Daoy (cell line): ENCODE data around the gene MYMK. TPM values are rescaled to one million over a fixed set of nuclear protein-coding genes. Genes with fewer than 3 reads are reported as not detected.
A peak's percentile ranks its signal among the peaks of the same experiment; 100 is the strongest.

Source experiments
- DNase-seq: peaks from one replicate; pipeline ENCODE4 v3.0.0-alpha.2; 2015; ENCODE audit warnings: low read depth
- total RNA-seq: library from RNA; depleted of rRNA; stranded (reverse); fragments of >200 nt; shearing (Covaris generic); gene quantifications from 2 replicates; pipeline ENCODE4 v1.2.3, GENCODE V29; 2014

The MYMK gene
- total RNA-seq, 1 experiment from 2014 or later = not detected

DNA sequence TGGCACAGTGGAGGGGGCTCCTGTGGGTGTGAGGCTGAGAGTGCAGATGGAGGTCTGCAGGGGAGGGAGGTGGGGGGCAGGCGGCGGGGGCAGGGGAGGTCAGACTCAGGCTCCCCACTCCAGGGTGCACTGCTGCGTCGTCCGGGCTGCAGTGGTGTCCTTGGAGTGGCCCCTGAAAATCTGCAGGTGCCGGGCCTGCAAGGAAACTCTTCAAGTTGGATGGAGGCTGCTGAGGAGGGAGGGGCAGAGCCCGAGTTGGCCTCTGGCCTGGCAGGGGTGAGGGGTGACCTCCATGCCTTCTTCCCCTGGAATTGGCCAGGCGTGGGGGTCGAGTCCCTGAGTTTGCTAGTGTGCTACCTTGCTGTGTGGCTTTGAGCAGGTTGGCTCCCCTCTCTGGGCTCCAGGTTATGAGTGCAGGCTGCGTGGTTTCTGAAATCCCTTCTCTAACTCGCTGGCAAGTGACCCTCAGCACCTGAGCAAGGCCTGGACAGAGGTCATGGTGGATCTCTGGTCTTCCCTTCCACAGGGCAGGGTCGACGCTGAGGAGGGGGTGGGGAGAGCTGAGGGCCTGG, 10.6 kb upstream of the MYMK start:
- no peak for DNase-seq

DNA sequence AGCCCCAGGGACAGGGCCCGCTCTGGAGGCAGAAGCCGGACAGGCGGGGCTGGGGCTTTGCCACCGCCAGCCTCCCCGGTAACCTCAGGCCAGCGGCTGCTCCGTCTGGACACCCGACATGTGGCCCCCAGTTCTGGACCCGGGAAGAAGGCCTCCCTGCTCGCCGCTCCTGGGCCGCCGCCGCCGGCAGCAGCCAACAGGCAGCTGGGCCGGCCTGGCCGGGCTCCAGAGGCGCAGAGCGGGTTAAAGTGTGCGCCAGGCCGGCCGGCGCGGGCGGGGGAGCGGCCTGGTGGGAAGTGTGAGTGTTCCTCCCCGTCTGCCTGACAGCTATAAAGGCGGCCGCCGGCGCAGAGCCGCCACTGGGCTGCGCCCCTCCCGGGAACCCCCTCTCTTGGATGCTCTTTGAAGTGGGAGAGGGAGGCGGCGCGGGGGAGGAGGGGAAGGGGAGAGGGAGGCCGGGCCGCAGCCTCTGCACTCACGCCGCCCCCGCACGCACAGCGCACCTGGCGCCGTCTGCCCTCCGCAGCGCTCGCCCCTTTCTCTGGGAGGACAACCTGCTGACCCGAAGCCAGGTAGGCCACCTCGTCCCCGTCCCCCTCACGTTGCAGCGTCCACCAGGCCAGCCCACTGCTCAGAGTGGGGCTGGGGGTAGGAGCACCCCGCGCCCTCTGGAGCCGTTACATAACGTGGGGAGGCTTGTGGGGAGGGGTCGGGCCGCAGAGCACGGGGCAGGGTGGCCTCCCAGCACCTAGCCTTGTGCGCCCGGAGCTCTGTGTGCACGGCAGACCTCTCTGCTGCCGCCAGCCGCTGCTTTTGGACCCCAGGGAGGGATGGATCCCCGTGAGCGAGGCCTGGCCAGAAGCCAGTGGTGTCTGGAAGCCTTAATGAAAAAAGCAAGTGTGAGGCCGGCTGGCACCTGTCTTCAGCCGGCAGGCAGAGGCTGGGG, 9.9 kb upstream of the MYMK start, which contains the start of gene ADAMTSL2:
Gene ADAMTSL2 (plus strand): TSS at position 359 of the 946 bp plus-strand sequence. CDS start 2,009 bp downstream, outside the sequence.
- DNase-seq = peak; percentile 77

DNA sequence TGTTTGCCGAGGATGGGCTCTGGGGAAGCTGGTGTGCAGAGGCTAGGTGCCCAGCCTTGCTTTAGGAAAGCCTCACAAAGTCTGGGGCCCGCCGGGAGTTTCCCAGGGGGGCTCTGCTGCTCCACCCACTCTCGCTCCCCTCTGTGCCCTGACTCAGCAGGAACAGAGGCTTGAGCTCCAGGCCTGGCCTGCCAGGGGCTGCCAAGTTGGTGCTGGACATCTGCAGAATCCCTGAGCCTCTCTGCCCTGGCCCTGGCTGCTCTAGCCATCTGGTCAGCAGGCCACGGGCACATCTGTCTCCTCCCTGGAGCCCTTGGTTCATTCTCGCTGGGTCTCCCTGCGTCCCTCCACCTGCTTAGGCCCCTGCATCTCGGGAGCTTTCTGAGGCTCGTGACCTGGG, 9.1 kb upstream of the MYMK start:
- no peak for DNase-seq

DNA sequence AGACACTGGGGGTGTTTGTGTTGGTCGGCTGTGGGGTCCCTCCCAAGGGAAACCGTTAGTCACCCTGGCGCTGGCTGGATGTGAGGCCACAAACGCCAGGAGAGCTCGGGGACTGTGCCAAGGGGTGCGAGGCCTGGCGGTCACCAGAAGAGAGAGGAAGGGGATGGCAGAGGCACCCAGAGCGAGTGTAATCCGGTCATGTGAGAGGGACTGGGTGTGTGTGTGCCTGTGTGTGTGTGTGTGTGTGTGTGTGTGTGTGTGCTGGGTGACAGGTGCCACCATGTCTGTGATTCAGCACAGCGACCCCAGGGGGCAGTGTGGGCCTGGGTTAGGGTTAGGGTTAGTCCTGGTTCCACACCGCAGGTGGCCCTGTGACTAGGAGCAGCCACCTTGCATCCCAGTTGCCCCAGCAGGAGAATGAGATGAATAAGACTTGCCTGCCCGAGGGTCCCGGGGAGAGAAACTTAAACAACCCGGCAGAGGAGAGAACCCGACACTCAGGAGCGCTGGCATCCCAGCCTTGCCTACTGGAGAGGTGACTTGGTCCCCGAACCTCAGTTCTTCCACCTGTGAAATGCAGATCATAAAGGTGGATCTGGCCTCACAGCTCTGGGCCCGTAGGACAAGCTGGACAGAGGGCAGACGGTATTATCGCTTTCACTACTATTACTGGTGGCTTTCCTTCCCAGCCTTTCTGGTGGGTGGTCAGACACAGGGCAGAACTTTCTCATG, 8.3 kb upstream of the MYMK start:
- DNase-seq = peak; percentile 82

DNA sequence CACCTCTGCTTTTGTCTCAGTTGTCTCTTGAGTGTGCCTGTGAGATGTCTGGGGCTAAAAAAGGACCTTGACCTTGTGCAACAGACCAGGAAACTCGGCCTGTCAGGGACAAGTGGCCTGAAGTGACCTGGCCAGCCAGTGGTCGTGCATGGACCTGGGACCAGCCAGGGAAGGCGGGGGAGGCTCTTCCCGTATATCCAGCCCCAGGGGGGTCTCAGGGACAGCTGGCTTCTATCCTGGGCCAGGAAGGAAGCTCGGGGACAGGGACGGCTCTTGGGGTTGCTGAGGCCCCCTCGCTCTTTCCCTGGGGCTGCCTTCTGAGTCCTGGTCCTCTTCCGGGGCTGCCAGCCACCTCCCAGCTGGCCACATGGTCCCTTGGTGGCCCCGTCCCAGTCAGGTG, 6.5 kb upstream of the MYMK start:
- no peak for DNase-seq

DNA sequence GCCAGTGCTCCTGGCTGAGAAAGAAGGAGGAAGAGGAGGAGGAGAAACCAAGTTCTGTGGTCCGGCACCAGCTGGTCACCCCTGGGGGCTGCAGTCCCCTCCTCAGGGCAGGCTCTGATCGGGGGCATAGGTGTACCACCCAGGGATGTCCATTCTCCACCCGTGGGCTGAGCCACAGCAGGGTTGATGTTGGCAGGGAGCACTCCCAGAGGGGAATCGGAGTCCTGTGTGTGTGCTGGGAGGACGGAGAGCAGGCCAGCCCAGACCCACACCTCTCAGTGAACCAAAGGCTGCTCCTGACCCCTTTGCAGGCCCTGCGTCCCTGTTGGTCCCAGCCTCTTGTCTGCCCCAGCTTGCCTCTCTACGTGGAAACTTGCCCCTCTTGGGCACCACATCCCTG, 5.1 kb upstream of the MYMK start:
- no peak for DNase-seq

DNA sequence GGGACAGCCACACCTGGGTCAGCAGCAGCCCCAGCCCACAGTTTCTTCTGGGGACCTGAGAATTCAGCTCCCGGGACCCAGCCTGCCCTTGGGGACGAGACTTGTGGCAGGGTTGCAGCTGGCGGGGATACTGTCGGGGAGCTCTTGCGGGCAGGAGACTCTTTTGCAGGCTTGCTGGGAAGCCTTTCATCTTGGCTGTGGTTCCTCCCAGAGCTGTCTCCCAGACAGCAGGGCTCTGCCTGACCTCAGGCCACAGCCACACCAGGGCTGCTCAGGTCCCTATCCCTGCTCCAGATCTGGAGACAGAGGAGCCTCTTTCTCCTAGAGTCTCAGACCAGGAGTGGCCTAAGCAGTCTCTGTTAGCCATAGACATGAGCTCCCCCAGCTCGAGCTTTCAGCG, 4.7 kb upstream of the MYMK start:
- DNase-seq = no peak

DNA sequence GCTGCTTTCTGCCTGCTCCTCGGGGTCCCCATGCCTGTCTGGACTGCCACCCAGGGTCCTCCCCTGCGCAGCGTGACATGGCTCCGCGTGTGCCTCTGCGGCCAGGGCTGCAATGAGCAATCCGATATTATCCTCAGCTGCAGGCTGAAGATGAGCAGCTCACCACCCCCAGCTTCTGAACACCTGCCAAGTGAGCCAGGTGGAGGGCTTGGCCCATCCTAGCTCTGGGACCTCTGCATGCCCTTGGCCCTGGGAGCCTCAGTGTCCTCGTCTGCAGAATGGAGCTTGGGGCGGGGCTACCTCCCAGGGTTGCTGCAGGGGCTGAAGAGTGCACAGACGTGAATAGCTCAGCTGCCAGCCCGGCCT, 4.1 kb upstream of the MYMK start:
- no peak for DNase-seq

DNA sequence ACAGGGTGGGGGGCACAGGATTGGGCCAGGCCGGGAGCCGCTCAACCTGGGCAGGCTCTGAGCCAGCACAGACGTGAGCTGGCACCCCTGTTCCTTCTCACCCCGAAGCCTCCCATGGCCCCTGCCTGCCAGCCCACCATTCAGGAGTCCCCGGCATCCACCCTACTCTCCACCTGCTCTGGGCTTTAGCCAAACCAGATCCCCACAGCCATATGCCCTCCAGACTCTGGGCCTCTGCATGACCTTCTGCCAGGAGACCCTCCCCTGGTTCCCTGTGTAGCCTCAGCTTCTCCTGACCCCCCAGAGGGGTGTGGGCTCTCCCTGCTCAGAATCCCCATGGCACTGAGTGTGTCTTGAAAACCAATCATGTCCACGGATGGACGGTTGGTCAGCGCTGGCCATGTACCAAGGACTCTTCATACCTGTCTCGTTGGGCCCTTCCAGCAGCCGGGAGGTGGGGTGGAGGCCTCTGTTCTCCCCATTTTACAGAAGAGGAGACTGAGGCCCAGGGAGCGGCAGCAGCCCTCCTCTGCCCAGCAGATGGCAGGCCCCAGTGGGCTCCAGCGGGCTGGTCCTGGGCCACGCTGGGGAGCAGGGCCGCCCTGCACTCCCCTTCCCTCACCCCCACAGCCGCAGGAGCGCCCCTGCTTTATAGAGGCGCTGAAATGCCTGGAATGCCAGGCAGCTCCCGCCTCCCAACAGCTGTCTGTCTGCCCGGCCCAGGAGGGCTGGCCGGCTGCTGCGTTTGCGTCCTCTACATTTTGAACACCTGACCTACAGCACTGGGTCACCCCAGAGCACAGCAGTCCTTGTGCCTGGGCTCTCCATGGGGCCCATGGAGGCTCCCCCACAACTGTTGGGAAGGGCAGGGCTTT, 3.5 kb upstream of the MYMK start:
- DNase-seq = no peak

DNA sequence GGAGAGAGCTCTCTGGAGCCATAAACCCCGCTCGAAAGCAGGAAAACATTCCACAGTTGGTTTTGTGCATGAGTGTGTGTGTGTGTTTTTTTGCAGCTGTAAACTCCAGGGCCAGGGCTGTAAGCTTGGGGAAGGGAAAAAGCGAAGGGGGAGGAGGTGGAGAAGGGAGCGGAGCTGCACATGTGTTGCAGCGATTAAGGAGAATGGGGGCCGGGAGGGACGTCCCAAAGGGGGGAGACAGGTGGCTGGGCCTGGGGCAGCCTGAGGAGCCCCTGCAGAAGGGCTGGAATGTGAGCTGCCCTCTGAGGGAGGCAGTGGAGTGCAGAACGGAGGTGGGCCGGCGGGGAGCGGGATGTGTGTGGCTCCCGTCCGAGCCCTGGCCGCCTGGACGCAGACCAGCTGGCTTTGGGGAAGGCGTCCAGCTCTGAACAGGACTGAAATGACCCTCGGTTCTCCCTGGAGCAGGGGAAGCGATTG, 2.7 kb upstream of the MYMK start:
- DNase-seq = no peak

DNA sequence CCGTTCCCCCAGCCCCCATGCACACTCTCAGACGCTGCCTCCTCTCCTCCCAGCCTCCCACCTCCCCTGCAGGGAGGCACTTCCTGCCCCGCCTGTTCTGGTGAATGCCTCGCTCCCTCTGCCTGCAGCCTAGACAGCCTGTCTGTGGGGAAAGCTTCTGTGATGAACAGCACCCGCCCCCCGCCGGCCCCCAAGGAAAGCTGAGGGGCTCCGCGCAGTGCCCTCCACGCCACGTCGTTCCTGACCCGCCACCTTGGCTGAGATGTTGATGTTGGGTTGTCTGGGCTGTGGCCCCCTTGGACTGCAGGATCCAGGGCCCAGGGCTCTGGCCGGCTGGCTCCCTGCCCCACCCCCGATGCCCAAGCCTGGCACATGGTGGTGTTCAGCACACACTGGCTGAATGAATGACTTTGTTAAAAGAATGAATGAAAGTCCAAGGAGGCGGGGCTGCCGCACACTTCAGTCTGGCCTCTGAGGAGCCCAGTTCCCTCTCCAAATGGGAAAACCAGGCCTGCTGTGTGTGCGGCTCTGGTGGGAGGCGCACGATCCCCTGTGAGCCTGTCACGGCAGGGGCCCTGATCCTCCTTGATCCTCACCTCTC, 2.1 kb upstream of the MYMK start:
- DNase-seq = peak; percentile 59

DNA sequence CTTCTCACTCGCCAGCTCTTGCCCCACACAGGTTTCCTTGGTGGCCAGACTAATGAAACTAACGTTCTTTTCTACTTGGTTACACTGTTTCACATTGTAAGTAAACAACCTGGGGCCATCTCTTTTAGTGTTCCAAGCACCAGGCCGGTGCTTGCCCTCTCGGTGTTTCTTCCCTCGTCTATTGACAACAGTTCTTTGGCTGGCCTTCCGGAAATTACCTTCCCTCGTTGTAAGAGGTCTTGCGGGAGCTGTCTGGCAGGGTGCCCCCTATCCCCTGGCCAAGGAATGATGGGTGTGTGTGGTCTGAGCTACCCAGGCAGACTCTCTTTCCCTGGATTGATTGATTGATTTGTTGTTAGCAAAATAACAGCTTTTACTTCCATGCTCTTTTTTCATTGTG, 918 bp upstream of the MYMK start:
- no peak for DNase-seq

DNA sequence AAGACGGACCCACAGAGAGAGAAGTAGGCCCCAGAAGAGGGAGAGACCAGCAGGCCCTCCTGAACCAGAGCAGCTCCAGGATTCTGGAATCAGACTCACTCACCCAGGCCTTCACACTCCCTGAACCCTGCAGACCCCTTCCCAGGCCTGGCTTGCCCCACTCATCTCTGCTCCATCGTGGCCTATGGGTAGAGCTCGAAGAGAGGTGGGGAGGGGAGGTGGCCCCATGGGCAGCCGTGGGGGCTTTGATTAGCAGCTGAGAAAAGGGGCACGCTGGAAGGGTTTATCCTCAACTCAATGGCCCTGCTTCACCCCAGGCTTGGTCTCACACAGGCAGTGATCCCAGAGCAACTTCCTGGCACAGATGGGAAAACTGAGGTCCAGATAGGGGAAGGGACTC, 613 bp downstream of the MYMK start:
- no peak for DNase-seq

DNA sequence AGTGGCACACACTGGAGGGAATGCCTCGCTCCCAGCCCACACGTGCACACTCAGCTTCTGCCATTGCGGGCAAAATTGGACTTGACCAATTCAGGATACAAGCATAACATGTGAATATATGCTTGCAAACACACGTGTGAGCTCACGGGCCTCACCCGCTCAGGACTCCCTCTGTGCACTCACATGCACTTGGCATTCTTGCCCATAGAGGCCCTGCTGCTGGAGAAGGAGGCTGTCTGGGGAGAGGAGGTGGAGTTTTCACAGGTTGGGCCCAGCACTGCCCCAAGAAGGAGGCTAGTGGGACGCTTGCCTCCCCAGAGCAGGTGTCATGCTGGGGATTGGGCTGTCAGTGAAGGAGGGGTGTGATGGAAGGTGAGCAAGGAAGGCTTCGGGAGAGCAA, 1.7 kb downstream of the MYMK start:
- DNase-seq = no peak

DNA sequence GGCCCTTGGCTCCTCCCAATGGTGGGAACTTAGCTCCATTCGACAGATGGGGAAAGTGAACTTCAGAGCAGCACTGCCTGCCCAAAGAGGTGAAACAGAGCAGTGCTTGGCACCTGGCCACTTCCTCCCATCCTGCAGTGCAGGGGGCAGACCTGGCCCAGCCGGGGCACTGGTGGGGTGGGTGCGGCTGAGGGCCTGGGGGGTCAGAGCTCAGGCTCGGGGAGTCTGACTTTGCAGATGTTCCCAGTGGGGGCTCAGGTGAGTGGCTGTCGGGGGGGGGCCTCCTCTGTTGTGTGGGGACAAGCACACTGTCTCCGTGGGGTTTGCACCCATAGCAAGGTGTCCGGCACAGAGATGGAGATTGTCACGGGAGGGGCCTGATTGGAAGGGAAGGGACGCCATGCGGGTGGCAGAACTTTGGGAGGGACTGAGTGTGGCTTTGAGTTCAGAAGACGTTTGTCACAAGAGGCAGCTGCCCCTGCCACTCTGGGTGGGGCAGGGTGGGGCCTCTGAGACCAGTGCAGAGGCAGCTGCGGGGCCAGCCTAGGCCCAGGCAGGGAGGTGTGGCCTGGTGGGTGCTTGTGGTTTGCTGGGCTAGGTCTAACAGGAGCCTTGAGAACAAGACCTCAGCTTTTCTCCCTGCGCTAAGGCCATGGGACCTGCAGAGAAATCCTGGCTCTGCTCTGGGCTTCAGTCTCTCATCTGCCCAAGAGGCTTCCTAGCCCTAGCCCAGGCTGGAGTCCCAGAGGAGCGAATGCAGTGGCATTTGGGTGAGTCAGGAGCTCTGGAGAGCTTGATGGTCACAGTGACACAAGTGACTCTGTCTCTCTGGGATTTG, 2.5 kb downstream of the MYMK start:
- no peak for DNase-seq

DNA sequence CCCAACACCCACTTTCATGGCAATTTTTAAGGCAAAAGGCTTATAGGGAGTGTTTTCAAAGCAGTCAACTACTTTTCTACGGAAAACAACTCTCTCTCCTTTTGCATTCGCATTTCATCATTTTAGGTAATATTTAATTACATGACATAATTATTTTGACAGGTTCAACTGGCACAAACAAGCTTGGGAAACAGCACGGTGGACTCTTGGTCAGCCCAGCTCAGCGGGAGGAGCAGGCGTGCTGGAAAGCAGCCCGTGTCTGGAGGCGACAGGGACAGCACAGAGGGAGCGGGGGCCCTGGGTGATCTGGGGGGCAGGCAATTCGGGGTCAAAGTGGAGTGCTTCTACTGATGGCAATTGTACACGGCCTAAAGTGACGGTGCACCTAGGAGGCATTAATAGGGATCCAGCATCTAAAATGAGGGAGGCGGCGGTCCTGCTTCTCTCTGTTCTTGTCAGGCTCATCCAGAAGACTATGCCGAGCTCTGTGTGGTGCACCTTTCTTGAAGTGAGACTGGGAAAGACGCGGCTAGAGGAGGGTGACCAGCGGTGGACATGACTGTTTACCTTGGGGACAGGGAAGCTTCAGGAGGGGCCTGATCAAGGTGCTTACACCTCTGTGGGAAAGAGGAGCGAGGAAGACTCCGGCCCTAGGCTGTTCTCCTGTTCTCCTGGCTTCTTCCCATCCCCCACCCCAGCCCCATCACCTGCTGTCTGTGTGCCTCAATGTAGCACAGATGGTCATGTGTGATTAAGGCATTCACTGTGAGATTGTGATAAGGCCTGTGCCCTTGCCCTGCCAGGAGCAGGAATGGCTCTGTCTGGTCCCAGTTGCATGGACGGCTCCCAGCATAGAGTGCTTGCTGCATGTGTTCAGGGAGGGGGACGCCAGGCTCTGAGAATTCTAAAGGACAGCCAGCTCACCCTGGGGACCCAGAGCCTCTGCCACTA, 3.4 kb downstream of the MYMK start:
- no peak for DNase-seq

DNA sequence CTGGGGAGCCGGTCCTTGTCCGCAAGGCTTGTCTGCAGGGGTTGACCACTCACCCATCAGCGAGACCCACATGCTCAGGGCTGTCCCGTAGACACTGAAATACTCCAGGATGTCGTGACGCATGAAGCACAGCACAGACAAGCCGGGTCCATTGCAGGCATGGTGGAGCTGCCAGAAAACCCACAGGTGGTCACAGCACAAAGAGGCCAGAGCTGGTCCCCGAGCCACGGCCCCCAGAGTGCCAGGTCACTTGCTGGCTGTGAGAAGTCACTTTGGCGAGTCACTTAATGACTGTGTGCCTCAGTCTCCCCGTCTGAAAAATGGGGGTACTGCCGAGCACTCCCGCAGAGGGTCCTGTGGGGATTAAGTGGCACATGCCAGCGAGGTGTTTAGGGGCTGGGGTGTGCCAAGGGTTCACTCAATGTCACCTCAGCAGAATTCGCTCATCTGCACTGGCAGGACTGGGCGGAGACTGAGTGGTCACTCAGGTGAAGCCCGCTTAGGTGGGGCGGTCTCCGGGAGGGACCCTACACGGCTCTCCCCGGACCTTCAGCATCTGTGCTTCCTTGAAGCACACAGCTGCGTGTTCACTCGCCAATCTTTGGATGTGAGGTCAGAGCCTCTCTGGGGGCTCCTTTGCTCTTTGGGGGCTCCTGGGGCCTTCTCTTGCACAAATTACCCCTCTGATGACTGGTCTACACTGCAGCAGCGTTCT, 4.5 kb downstream of the MYMK start:
- no peak for DNase-seq

DNA sequence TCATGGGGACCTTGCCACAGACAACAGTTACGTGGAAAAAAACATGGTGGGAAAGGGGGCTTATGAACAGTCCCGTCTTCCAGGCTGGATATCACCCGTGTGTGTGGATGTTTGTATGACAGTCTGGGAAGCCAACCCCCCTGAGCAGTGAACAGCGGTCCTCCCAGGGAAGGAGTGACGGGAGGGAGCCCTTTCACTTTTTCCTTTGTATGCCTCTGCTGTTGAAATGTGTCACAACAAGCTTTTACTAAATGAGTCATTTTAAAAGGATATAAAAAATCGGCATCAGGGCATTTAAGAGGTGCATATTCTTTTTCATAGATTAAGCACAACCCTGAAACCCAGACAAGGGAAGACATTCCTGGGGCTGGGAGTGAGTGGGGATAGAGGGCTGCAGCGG, 5.1 kb downstream of the MYMK start:
- no peak for DNase-seq
